Measurements from ENCODE around the gene STAM2. TPM values are rescaled to one million over a fixed set of nuclear protein-coding genes. Genes with fewer than 3 reads are reported as not detected.
"Not testable (repeated sequence)": the region's sequence is repeated elsewhere in the genome, so short reads cannot be mapped to it uniquely, and the experiment has no call there.

Gene STAM2
- total RNA-seq, 2 donors from 2014 or later, result 41.1 to 54.6 TPM

DNA sequence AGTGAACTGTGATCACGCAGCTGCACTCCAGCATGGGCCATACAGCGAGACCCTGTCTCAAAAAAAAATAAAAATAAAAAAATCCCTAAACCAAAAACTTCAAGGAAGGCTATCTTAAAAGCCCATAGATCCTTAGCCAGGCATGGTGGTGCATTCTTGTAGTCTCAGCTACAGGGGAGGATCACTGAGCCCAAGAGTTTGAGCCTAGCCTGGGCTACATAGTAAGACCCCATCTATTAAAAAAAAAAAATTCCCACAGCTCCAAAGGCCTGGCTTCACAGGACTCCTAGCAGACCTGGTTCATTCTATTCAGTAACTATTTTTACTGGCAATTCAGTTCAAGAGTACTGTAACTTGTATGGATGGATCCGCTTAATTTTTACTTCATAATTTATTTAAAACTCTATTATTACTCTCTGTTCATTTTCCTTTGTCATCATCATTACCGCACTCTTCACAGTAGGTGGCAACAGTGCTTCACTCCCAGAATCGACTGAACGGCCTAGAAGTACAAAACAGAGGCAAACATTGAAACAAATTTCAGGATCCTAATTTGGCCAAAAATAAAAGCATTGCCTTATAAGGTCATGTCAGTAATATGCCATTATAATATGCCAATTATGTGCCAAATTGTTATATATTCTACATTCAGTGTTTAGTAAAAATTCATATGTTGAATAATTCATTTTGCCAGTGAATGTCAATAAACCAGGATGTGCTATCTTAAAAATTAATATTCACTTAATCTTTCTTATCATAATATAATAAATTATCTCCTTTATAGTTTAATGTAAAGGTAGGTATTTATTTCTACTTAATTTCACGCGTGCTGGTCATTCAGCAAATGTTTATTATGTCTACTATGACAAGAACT, 14.3 kb upstream of the STAM2 start:
- H3K4me1 ChIP-seq (ENCODE audit: control insufficient read depth in 1 of 2, low read depth in 2 of 2), result no peaks in the 10 kb centered on the region
- ATAC-seq (ENCODE audit: insufficient number of reproducible peaks, low FRiP score, low read depth) (peak; percentile 60), DNase-seq (ENCODE audit: low spot score) (no peak)
- no peak overlapping the region for H3K27ac ChIP-seq
- TF ChIP-seq, protein P1, sequence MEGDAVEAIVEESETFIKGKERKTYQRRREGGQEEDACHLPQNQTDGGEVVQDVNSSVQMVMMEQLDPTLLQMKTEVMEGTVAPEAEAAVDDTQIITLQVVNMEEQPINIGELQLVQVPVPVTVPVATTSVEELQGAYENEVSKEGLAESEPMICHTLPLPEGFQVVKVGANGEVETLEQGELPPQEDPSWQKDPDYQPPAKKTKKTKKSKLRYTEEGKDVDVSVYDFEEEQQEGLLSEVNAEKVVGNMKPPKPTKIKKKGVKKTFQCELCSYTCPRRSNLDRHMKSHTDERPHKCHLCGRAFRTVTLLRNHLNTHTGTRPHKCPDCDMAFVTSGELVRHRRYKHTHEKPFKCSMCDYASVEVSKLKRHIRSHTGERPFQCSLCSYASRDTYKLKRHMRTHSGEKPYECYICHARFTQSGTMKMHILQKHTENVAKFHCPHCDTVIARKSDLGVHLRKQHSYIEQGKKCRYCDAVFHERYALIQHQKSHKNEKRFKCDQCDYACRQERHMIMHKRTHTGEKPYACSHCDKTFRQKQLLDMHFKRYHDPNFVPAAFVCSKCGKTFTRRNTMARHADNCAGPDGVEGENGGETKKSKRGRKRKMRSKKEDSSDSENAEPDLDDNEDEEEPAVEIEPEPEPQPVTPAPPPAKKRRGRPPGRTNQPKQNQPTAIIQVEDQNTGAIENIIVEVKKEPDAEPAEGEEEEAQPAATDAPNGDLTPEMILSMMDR (IDR thresholded peaks at IDR 0.05), result peak; percentile 71
- H3K9me3 ChIP-seq, result no peaks in the 10 kb centered on the region
- no peaks in the 10 kb centered on the region for H3K27me3 ChIP-seq (replicated peaks; ENCODE audit: insufficient read depth)
- H3K4me3 ChIP-seq, result no peak overlapping the region
- no peaks in the 10 kb centered on the region for H3K36me3 ChIP-seq

DNA sequence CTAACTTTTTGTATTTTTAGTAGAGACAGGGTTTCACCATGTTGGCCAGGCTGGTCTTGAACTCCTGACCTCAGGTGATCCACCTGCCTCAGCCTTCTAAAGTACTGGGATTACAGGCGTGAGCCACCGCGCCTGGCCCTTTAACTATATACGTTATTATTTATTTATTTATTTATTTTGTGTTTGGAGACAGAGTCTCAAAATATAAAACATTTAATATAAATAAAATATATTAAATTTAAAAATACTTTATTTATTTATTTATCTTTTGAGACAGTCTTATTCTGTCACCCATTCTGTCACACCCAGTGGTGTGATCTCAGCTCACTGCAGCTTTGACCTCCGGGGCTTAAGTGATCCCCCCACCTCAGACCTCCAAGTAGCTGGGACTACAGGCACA, 11.2 kb upstream of the STAM2 start:
- H3K4me1 ChIP-seq (ENCODE audit: control insufficient read depth in 1 of 2, low read depth in 2 of 2); H3K27me3 ChIP-seq (replicated peaks; ENCODE audit: insufficient read depth); ATAC-seq (ENCODE audit: insufficient number of reproducible peaks, low FRiP score, low read depth): not testable (repeated sequence)

DNA sequence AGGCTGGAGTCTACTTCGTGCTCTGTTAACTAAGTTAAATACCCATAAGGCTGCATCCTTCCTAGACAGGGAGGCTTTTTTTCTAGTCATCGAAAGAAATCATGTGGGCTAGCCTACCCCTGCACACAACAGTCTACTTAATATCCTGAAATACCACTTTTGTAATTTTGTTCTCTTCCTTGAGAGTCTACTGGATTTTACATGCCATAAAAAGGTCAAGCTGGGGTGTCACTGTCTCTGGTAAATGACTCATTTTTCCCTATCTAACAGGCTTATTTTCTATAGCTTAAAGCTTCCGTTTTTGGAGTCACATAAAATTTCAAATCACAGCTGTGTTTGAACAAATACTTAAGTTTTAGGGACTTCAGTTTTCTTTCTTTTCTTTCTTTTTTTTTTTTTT, 10.7 kb upstream of the STAM2 start:
- TF ChIP-seq, protein P1 (IDR thresholded peaks at IDR 0.05), result no peak
- no peak for DNase-seq (ENCODE audit: low spot score)
- Histone ChIP-seq H3K36me3 (no peaks in the 10 kb centered on the region), H3K27me3 (replicated peaks; ENCODE audit: insufficient read depth) (no peaks in the 10 kb centered on the region), H3K4me3 (no peak overlapping the region), H3K9me3 (no peaks in the 10 kb centered on the region), H3K27ac (no peak overlapping the region), H3K4me1 (ENCODE audit: control insufficient read depth in 1 of 2, low read depth in 2 of 2) (no peaks in the 10 kb centered on the region)
- ATAC-seq (ENCODE audit: insufficient number of reproducible peaks, low FRiP score, low read depth), result no peak

More for the DNA sequence above, 11.2 kb upstream of the STAM2 start:
- not testable (repeated sequence) for H3K9me3 ChIP-seq; DNase-seq (ENCODE audit: low spot score); H3K27ac ChIP-seq; H3K36me3 ChIP-seq; H3K4me3 ChIP-seq

DNA sequence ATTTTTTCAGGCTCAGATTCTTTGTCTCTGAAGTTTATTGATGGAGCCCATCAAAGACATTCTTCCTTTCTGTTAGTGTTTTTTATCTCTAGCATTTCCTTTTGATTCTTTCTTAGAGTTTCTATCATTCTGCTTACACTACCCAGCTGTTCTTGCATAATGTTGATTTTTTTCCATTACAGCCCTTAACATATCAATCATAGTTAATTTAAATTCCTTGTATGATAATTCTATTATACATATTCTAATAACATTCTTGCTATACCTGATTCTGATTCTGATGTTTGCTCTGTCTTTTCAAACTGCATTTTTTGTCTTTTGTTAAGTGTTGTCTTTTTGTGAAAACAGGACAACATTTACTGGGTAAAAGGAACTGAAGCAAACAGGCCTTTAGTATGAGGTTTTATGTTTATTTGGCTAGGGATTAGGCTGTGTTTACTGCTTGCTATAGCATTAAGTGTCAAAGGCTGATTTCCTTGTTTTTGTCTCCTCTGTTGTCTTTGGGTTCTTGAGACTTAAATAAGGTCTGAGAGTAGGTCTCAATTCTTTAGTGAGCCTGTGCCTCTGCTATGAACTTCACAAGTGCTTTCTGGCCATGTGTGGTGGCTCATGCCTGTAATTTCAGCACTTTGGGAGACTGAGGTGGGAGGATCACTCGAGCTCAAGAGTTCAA, 8.0 kb upstream of the STAM2 start:
- H3K4me3 ChIP-seq, result no peak overlapping the region
- H3K27me3 ChIP-seq (replicated peaks; ENCODE audit: insufficient read depth), result no peaks in the 10 kb centered on the region
- H3K4me1 ChIP-seq (ENCODE audit: control insufficient read depth in 1 of 2, low read depth in 2 of 2), result no peaks in the 10 kb centered on the region
- DNase-seq (ENCODE audit: low spot score), result no peak
- TF ChIP-seq, protein P1 (IDR thresholded peaks at IDR 0.05), result no peak
- no peak for ATAC-seq (ENCODE audit: insufficient number of reproducible peaks, low FRiP score, low read depth)
- no peaks in the 10 kb centered on the region for H3K9me3 ChIP-seq
- no peaks in the 10 kb centered on the region for H3K36me3 ChIP-seq
- no peak overlapping the region for H3K27ac ChIP-seq

DNA sequence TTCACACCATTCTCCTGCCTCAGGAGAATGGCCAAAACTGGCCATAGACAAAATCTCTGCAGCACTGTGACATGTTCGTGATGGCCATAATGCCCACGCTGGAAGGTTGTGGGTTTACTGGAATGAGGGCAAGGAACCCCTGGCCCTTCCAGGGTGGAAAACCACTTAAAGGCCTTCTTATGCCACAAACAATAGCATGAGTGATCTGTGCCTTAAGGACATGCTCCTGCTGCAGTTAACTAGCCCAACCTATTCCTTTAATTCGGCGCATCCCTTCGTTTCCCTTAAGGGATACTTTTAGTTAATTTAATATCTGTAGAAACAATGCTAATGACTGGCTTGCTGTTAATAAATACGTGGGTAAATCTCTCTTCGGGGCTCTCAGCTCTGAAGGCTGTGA, 2.1 kb upstream of the STAM2 start:
- not testable (repeated sequence) for DNase-seq (ENCODE audit: low spot score); ATAC-seq (ENCODE audit: insufficient number of reproducible peaks, low FRiP score, low read depth); H3K27me3 ChIP-seq (replicated peaks; ENCODE audit: insufficient read depth); H3K9me3 ChIP-seq; H3K27ac ChIP-seq; H3K36me3 ChIP-seq; H3K4me3 ChIP-seq
- peaks cover 14 to 18% of the 10 kb centered on the region in 2 donors for H3K4me1 ChIP-seq (ENCODE audit: control insufficient read depth in 1 of 2, low read depth in 2 of 2)

DNA sequence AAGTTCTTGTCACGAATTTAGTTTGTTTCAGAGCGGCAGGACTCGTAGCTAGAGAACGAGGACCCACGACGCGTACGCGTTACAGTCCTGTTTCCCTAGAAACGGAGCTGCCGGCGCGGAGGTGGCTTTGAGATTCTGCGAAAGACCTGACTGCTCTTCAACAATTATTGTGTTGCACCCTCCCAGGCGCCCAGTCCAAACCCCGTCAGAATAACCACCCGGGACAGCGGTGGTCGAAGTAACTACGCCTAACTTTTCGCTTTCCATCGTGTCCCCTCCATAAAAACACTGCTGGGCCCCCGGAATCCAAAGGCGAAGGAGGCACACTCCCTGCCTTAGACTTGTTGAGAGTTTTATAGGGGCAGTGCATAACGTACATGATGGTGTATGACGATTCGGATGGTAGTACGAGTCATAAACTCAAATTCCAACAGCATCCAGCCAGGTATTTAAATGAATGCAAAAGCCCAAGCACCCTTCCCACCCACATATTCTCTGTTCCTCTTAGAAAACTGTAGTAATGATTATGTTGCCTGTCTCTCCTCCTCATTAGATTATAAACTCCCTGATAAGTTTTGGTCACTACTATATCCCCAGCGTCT, 651 bp upstream of the STAM2 start:
- TF ChIP-seq, protein P1 (IDR thresholded peaks at IDR 0.05), result no peak
- no peaks in the 10 kb centered on the region for H3K27me3 ChIP-seq (replicated peaks; ENCODE audit: insufficient read depth)
- ATAC-seq (ENCODE audit: insufficient number of reproducible peaks, low FRiP score, low read depth), result no peak

More for the DNA sequence above, 651 bp upstream of the STAM2 start:
- Histone ChIP-seq H3K4me3 (peak overlapping the region; percentile 80), H3K4me1 (ENCODE audit: control insufficient read depth in 1 of 2, low read depth in 2 of 2) (peaks cover 27 to 31% of the 10 kb centered on the region in 2 donors), H3K36me3 (no peaks in the 10 kb centered on the region), H3K9me3 (no peaks in the 10 kb centered on the region), H3K27ac (peak overlapping the region; percentile 95)
- no peak for DNase-seq (ENCODE audit: low spot score)
